Activated naive CD8-positive, alpha-beta T cell treated with anti-CD3 and anti-CD28 coated beads for 36 hours (primary cell): Measurements from ENCODE around the gene RASSF7. TPM values are rescaled to one million over a fixed set of nuclear protein-coding genes. Genes with fewer than 3 reads are reported as not detected.
A peak's percentile ranks its signal among the peaks of the same experiment; 100 is the strongest.
"Not testable (repeated sequence)": the region's sequence is repeated elsewhere in the genome, so short reads cannot be mapped to it uniquely, and the experiment has no call there.

Experiments
- DNase-seq: peaks from one replicate; pipeline ENCODE4 v3.0.0; 2021
- H3K27ac Mint-ChIP-seq: one replicate; pipeline ENCODE4 v1.8.0; 2022; ENCODE audit warnings: mild to moderate bottlenecking, moderate library complexity, mixed read lengths
- H3K27me3 Mint-ChIP-seq: one replicate; pipeline ENCODE4 v1.8.0; 2022; ENCODE audit warnings: mild to moderate bottlenecking, mixed read lengths
- H3K36me3 Mint-ChIP-seq: one replicate; pipeline ENCODE4 v1.8.0; 2021; ENCODE audit warnings: mild to moderate bottlenecking, mixed read lengths
- H3K4me1 Mint-ChIP-seq: one replicate; pipeline ENCODE4 v1.8.0; 2021; ENCODE audit warnings: mixed read lengths
- H3K4me3 Mint-ChIP-seq: one replicate; pipeline ENCODE4 v1.8.0; 2022; ENCODE audit warnings: mild to moderate bottlenecking, moderate library complexity, mixed read lengths
- H3K9me3 Mint-ChIP-seq: one replicate; pipeline ENCODE4 v1.8.0; 2022; ENCODE audit warnings: mixed read lengths
- total RNA-seq, 2 experiments: library from RNA; stranded (reverse); gene quantifications; one replicate each; pipeline ENCODE4 v1.2.3, GENCODE V29; 2021

RASSF7 gene, protein sequence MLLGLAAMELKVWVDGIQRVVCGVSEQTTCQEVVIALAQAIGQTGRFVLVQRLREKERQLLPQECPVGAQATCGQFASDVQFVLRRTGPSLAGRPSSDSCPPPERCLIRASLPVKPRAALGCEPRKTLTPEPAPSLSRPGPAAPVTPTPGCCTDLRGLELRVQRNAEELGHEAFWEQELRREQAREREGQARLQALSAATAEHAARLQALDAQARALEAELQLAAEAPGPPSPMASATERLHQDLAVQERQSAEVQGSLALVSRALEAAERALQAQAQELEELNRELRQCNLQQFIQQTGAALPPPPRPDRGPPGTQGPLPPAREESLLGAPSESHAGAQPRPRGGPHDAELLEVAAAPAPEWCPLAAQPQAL
- 10 to 100 TPM in 1 of 2 experiments, 1 to 10 TPM in 1; 9.8 to 11.5 TPM for total RNA-seq

DNA sequence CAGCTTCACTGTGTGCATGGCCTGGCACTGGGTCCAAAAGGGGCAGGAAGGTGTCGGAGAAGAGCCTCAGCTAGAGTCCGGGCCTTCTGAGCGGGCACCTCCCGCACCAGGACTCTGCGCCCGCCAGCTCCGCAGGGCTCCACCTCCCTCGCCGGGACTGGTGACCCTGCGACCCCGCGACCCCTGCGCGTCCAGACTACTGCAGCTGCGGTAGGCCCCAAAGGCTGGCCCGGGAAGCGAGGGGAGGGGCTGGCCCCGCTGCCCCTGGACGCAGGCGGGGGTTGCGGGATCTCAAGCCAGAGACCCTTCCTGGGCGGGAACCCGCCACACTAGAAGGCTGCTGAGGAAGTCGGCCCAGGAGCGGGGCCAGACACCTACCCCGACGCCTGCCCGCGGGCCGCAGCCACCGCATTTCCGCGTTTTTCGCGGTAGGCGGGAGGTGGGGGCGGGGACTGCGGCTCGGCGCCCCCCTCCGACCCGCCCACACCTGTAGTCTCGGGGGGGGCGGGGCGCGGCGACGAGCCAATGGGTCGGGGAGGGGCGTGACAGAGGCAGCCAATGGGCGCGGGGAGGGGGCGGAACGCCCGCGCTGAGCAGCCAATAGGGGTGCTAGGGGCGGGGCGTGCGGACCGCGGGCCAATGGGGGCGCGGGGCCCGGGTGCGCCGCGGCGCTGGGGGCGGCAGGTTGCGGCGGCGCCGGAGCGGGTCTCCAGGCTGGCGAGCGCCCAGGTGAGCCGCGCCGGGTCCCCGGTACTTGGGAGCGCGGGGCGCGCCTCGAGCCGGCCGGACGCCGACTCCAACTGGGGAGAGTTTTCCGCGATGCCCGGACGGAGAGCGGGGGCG is at the start of gene RASSF7, which contains the start of gene LMNTD2:
TSS of gene RASSF7 (plus strand) at position 666 of the 843 bp plus-strand sequence. CDS start 799 bp downstream, outside the sequence.
TSS of gene LMNTD2 (minus strand) at position 434 of the 843 bp plus-strand sequence. CDS start at position 412, 22 bp downstream.
- Mint-ChIP-seq H3K4me3 (peak within 1 kb of the TSS; percentile 87), H3K36me3 (no peaks in the 10 kb centered on the region), H3K9me3 (no peaks in the 10 kb centered on the region), H3K27ac (no peak within 1 kb of the TSS), H3K4me1 (peaks cover 9% of the 10 kb centered on the region), H3K27me3 (peaks cover 5% of the 10 kb centered on the region)
- peak; percentile 96 for DNase-seq

DNA sequence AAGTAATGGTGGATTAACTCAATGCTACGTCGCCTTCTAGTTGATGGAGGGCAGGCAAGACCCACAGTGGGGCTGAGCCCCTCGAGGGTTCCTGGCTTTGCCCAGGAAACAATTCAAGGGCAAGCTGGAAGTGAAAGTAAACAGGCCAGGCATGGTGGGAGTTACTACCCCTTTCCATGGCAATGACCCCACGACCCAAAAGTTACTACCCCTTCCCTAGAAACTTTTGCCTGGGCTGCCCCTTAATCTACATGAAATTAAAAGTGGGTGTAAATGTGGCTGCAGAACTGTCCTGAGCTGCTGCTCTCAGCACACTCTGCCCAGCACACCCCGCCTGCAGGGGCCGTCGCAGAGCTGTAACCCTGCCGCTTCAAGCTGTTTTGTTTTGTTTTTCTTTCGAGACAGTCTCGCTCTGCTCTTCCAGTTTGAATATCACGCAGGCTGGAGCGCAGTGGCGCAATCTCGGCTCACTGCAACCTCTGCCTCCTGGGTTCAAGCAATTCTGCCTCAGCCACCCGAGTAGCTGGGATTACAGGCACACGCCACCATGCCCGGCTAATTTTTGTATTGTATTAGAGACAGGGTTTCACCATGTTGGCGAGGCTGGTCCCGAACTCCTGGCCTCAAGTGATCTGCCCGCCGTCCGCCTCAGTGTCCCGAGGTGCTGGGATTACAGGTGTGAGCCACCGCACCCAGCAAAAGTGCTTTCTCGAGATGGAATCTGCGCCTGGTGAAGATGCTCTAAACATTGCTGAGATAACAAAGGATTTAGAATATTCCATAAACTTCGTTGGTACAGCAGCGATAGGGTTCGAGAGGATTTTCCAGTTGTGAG is 47.8 kb upstream of the RASSF7 start:
- H3K27ac Mint-ChIP-seq = no peak overlapping the region
- H3K4me3 Mint-ChIP-seq = no peak overlapping the region
- peaks cover 3% of the 10 kb centered on the region for H3K4me1 Mint-ChIP-seq

DNA sequence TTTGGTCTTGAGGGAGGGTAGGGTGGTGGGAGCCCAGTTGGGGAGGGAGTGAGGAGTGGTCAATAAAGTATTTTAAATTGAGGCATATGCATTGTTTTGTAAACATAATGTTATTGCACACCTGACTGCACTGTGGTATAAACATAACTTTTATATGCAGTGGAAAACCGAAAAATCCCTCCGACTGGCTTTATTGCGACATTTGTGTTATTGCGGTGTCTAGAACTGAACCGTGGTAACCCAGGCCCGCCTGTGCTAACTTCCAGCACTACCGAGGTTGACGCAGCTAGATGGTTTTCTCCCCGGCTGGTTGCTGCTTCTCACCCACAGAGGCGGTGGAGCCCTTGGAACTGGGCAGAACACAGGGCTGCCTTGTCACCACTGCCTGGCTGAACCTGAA is 46.2 kb upstream of the RASSF7 start:
- Mint-ChIP-seq H3K4me3 (no peak overlapping the region), H3K27ac (no peak overlapping the region), H3K4me1 (peaks cover 4% of the 10 kb centered on the region), H3K9me3 (no peaks in the 10 kb centered on the region), H3K27me3 (no peaks in the 10 kb centered on the region), H3K36me3 (peaks cover 41% of the 10 kb centered on the region)
- DNase-seq = no peak

More for the DNA sequence above, 47.8 kb upstream of the RASSF7 start:
- H3K27me3 Mint-ChIP-seq = no peaks in the 10 kb centered on the region
- peaks cover 44% of the 10 kb centered on the region for H3K36me3 Mint-ChIP-seq
- no peaks in the 10 kb centered on the region for H3K9me3 Mint-ChIP-seq
- no peak for DNase-seq

DNA sequence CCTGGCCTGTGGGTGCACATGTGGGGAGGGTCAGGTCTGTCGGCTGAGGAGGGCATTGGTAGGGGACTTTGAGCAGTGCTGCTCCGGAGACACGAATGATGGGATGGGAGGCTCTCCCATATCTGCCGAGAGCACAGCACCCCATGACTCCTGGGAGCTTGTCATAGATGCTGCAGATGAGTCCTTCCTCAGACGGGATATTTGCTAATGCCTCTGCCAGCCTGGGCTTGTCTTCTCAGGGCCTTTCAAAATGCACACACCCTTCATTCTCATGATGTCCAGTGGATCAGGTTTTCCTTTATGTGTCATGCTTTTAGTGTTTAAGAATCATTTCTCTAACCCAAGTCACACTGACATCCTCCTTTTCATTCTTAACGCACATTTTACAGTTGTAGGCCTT is 45.6 kb upstream of the RASSF7 start:
- DNase-seq = no peak
- Mint-ChIP-seq H3K36me3 (peaks cover 36% of the 10 kb centered on the region), H3K27ac (no peak overlapping the region), H3K4me1 (peaks cover 4% of the 10 kb centered on the region), H3K27me3 (no peaks in the 10 kb centered on the region), H3K9me3 (no peaks in the 10 kb centered on the region), H3K4me3 (no peak overlapping the region)

DNA sequence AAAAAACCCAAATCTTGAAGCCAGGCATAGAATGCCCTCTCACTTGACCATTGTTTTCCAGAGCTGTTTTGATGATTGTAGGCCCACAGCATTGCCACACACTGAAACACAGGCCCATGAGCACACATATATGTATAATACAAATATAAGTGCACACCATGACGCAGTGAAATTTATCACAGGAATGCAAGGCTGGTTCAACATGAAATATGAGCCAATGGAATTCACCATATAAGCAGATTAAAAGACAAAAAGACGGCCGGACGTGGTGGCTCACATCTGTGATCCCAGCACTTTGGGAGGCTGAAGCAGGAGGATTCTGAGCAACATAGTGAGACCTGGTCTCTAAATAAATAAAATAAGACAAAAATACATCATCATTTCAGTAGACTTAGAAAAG is 44.4 kb upstream of the RASSF7 start:
- H3K27ac Mint-ChIP-seq = no peak overlapping the region
- H3K9me3 Mint-ChIP-seq = no peaks in the 10 kb centered on the region
- H3K4me3 Mint-ChIP-seq = no peak overlapping the region
- H3K4me1 Mint-ChIP-seq = peaks cover 4% of the 10 kb centered on the region
- peaks cover 32% of the 10 kb centered on the region for H3K36me3 Mint-ChIP-seq
- no peaks in the 10 kb centered on the region for H3K27me3 Mint-ChIP-seq
- no peak for DNase-seq

DNA sequence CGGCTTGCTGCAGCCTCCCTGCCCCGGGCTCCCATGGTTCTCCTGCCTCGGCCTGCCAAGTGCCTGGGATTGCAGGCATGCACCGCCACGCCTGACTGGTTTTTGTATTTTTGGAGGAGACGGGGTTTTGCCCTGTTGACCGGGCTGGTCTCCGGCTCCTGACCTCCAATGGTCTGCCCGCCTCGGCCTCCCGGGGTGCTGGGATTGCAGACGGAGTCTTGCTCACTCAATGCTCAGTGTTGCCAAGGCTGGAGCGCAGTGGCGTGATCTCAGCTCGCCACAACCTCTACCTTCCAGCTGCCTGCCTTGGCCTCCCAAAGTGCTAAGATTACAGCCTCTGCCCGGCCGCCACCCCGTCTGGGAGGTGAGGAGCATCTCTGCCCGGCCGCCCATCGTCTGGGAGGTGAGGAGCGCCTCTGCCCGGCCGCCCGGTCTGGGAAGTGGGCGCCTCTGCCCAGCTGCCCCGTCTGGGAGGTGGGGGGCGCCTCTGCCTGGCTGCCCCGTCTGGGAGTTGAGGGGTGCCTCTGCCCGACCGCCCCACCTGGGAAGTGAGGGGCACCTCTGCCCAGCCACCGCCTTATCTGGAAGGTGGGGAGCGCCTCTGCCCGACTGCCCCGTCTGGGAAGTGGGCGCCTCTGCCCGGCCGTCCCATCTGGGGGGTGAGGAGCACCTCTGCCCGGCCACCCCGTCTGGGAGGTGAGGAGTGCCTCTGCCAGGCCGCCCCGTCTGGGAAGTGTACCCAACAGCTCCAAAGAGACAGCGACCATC is 43.7 kb upstream of the RASSF7 start:
- H3K4me3 Mint-ChIP-seq, H3K4me1 Mint-ChIP-seq, DNase-seq, H3K27me3 Mint-ChIP-seq, H3K9me3 Mint-ChIP-seq, H3K27ac Mint-ChIP-seq: not testable (repeated sequence)
- H3K36me3 Mint-ChIP-seq = peaks cover 29% of the 10 kb centered on the region

DNA sequence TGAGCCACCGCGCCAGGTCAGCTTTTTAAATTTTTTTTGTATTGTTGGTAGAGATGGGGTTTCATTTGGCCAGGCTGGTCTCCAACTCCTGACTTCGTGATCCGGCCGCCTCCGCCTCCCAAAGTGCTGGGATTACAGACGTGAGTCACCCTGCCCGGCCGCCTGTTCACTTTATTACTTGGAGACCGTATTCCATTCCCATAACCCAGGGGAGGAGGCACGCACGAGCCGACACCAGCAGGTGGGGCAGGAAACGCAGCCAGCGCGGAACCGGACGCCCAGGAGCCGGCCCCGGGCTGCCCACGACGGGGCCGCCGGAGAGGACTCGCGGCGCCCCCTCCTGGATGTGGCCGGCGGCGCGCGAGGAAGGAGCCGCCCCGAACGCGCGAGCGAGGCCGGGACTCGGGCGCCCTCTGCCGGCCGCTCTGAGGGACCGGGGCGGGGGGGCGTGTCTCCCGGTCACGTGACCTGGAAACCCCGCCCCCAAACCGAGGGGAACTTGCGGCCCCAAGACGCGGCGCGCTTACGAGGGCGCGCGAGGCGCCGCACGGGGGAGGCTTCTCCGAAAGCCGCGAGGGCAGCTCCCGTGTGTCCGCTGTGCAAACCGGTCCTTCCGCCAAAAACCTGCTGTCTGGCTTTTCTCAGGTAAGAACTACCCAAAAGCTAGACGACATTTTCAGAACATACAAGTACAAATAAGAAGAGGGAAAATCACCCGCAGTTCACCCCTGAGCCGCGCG is 42.1 kb upstream of the RASSF7 start:
- Mint-ChIP-seq H3K4me3 (peak overlapping the region; percentile 82), H3K27ac (peak overlapping the region; percentile 81), H3K36me3 (peaks cover 27% of the 10 kb centered on the region), H3K9me3 (no peaks in the 10 kb centered on the region), H3K4me1 (peaks cover 4% of the 10 kb centered on the region), H3K27me3 (no peaks in the 10 kb centered on the region)
- DNase-seq = peak; percentile 87

DNA sequence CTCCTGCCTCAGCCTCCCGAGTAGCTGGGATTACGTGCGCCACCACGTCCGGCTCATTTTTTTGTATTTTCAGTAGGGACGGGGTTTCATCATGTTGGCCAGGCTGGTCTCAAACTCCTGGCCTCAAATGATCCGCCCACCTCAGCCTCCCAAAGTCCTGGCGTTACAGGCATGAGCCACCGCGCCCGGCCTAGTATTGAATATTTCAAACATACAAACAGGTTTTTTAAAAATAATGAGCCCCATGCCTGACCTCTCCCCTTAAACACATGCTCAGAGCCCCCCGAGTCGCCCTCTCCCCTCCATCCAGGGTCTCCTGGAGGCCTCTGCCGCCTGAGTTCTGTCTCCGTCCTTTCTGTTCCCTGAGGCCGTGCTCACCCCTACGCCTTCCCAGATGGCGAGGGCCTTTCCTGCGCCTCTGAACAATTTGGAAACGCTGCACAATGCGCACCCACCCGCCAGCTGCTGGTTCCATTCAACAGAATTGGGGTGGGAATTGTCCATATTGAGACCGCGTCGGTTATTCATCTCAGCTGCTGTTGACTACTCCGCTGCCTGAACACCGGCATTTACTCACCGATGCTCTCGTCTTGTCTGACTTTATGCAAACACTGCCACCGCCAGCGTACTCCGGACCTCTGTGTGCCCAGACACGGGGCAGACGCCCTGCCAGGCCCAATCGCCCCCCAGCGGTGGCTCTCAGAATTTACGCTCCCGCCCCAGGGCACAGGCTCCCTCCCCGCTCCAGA is 40.2 kb upstream of the RASSF7 start:
- H3K36me3 Mint-ChIP-seq = peaks cover 19% of the 10 kb centered on the region
- H3K9me3 Mint-ChIP-seq = no peaks in the 10 kb centered on the region
- peaks cover 4% of the 10 kb centered on the region for H3K4me1 Mint-ChIP-seq
- peak overlapping the region; percentile 40 for H3K4me3 Mint-ChIP-seq
- H3K27me3 Mint-ChIP-seq = no peaks in the 10 kb centered on the region
- no peak overlapping the region for H3K27ac Mint-ChIP-seq
- DNase-seq = no peak

DNA sequence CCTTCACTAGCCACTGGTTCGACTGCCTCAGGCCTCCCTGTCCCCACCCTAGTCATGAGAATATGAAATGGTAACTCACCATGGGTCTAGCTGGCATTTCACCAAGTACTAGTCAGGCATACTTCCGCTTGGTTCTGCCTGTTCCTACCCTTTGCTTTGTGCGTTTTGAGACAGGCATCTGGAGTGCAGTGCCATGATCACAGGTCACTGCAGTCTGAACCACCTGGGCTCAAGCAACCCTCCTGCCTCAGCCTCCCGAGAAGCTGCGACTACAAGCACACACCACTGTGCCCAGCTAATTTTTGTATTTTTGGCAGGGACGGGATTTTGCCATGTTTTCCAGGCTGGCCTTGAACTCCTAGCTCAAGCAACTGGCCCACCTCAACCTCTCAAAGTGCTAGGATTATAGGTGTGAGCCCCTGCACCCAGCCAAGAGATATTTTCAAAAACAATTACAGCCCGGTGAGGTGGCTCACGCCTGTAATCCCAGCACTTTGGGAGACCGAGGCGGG is 39.5 kb upstream of the RASSF7 start:
- no peak overlapping the region for H3K4me3 Mint-ChIP-seq

DNA sequence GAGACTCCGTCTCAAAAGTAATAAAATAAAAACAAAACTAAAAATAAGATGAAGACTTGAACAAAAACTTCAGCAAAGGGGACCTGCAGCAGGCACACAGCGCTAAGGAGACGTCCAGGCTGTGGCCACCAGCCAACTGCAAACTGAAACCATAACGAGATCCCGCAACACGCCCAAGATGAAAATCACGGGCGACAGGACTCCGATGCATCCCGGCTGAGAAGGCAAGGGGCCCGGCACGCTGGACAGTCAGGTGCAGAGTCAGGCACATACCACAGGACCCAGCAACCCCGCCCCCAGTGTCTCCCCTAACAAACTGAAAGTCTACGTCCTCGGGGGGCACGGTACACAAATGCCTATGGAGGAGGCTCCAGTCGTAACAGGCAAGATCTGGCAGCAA is 34.6 kb upstream of the RASSF7 start:
- peaks cover 3% of the 10 kb centered on the region for H3K36me3 Mint-ChIP-seq
- no peak overlapping the region for H3K27ac Mint-ChIP-seq

More for the DNA sequence above, 39.5 kb upstream of the RASSF7 start:
- Mint-ChIP-seq H3K9me3 (no peaks in the 10 kb centered on the region), H3K27me3 (no peaks in the 10 kb centered on the region), H3K27ac (no peak overlapping the region), H3K4me1 (peaks cover 4% of the 10 kb centered on the region), H3K36me3 (peaks cover 15% of the 10 kb centered on the region)
- no peak for DNase-seq

DNA sequence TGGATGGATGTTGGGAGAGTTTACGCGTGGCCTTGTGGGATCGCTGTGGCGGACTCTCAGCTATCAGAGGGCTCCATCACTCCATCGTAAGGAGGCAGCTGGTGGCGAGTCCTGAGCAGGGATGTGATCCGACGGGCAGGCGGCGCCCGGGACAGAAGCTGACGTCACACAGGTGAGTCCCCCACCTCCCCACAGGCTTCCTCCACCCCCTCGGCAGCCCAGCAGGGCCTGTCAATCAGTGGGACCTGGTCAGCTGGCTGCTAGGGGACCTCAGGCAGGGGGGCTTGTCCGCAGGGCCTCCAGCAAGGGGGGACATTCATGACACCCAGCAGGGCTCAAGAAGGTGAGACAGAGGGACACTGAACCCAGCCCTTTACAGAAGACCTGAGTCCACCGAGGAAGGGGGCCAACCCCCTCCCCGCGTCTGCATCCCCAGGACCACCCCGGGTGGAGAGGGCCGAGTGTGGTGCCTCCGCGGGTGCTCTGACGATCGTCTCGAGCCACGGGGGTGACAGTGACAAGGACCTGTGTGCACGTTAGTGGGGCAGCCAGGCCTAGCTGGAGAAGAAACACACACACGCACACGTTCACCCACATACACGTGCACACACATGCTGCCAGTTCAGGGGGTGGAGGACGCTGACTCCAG is 32.5 kb upstream of the RASSF7 start:
- Mint-ChIP-seq H3K27ac (no peak overlapping the region), H3K36me3 (peaks cover 5% of the 10 kb centered on the region), H3K9me3 (no peaks in the 10 kb centered on the region), H3K4me1 (no peaks in the 10 kb centered on the region), H3K4me3 (no peak overlapping the region), H3K27me3 (no peaks in the 10 kb centered on the region)
- no peak for DNase-seq

More for the DNA sequence above, 34.6 kb upstream of the RASSF7 start:
- DNase-seq = no peak
- Mint-ChIP-seq H3K27me3 (no peaks in the 10 kb centered on the region), H3K4me3 (no peak overlapping the region), H3K9me3 (no peaks in the 10 kb centered on the region), H3K4me1 (no peaks in the 10 kb centered on the region)

DNA sequence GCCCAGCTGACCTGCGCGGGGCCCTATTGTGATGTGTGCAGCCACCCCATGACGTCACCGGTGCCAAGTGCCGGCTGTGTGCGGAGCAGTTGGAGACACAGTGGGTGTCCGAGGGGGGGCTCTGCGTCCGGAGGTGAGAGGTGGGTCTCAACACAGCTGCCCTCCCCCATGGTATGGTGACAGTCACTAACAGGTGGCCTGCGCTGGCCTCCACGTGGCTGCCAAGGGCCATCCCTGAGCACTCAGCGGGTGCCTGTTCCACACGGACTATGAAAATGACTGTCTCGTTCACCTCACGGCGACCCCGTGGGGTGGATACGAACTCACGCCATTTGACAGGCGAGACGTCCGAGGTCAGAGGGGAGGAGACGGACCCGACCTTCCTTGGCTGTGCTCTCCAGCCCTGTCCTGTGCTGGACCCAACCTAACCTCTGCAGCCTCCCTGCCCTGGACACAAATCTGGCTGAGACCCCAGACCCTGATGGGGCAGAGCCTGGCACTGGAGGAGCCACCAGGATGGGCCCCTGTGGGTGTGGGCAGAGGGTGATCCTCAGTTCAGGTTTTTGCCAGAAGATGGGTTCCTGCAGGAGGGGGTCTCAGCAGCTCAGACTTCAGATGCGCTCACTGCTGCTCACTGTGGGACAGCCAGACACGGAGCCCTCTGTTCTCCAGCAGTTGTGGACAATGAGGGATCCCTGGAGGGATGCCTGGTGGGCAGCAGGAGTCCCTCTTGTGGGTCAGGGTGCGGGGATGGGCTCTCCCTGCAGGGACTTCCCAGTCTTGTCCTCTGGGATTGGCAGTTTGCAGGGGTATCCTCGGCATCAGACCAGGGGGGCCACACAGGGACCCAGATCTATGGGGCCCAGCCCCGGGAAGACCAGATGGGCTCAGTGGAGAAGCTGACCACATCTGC is 31.7 kb upstream of the RASSF7 start:
- DNase-seq = no peak
- peaks cover under 1% of the 10 kb centered on the region for H3K4me1 Mint-ChIP-seq
- no peaks in the 10 kb centered on the region for H3K9me3 Mint-ChIP-seq
- H3K27ac Mint-ChIP-seq = no peak overlapping the region
- peaks cover 2% of the 10 kb centered on the region for H3K36me3 Mint-ChIP-seq
- no peak overlapping the region for H3K4me3 Mint-ChIP-seq
- no peaks in the 10 kb centered on the region for H3K27me3 Mint-ChIP-seq
